T-helper 2 cell treated with Interferon-gamma antibody and Interleukin-4, amounts not matched to agents 5 μg/mL and 100 μg/mL, for 36 hours (primary cell): ENCODE data around the gene PCDHB15.

Experiments used
- DNase-seq: peaks from one replicate; pipeline ENCODE4 v3.0.0; 2021; ENCODE audit warnings: low spot score
- H3K27ac Mint-ChIP-seq: one replicate; pipeline ENCODE4 v1.8.0; 2021; ENCODE audit warnings: mild to moderate bottlenecking, mixed read lengths
- H3K27me3 Mint-ChIP-seq: one replicate; pipeline ENCODE4 v1.8.0; 2021; ENCODE audit warnings: low read depth, mixed read lengths
- H3K36me3 Mint-ChIP-seq: one replicate; pipeline ENCODE4 v1.8.0; 2021; ENCODE audit warnings: low read depth, mixed read lengths
- H3K4me1 Mint-ChIP-seq: one replicate; pipeline ENCODE4 v1.8.0; 2021; ENCODE audit warnings: low read depth, mixed read lengths
- H3K4me3 Mint-ChIP-seq: one replicate; pipeline ENCODE4 v1.8.0; 2022; ENCODE audit warnings: mild to moderate bottlenecking, moderate library complexity, mixed read lengths
- H3K9me3 Mint-ChIP-seq: one replicate; pipeline ENCODE4 v1.8.0; 2021; ENCODE audit warnings: mixed read lengths

Gene PCDHB15

GRCh38 chr5:141272906-141273305 is 27.7 kb downstream of the PCDHB15 start:
- H3K27me3 Mint-ChIP-seq = no peaks in the 10 kb centered on the region
- H3K4me3 Mint-ChIP-seq = no peak overlapping the region
- no peak for DNase-seq
- H3K4me1 Mint-ChIP-seq = no peaks in the 10 kb centered on the region
- H3K27ac Mint-ChIP-seq = no peak overlapping the region
- H3K36me3 Mint-ChIP-seq = peaks cover 2% of the 10 kb centered on the region
- peaks cover 59% of the 10 kb centered on the region for H3K9me3 Mint-ChIP-seq

GRCh38 chr5:141298376-141298775 is 53.2 kb downstream of the PCDHB15 start:
- peaks cover 69% of the 10 kb centered on the region for H3K9me3 Mint-ChIP-seq

More at GRCh38 chr5:141298376-141298775, 53.2 kb downstream of the PCDHB15 start:
- H3K4me3 Mint-ChIP-seq = no peak overlapping the region
- H3K4me1 Mint-ChIP-seq = no peaks in the 10 kb centered on the region
- H3K27ac Mint-ChIP-seq = no peak overlapping the region
- H3K27me3 Mint-ChIP-seq = no peaks in the 10 kb centered on the region
- peaks cover 3% of the 10 kb centered on the region for H3K36me3 Mint-ChIP-seq
- DNase-seq = no peak
